Gastroesophageal sphincter (tissue), 4 donors: ENCODE measurements around the gene AHSP. TPM values are rescaled to one million over a fixed set of nuclear protein-coding genes. Genes with fewer than 3 reads are reported as not detected.
"Not testable (repeated sequence)": the region's sequence is repeated elsewhere in the genome, so short reads cannot be mapped to it uniquely, and the experiment has no call there.

Experiments used
- ATAC-seq: fragments of 150-250 bp; one replicate; pipeline ENCODE4 v1.9.1; 2016; ENCODE audit warnings: mild to moderate bottlenecking, moderate library complexity
- H3K27ac ChIP-seq, 4 donors: fragments of 200-600 bp; sonication (generic) in 3 of 4; 1 replicate in 3 of 4; 2 replicates in 1 of 4; pipeline ENCODE4 v1.5.1; 2016 to 2019
- H3K27me3 ChIP-seq: fragments of 200-600 bp; sonication (generic); one replicate; pipeline ENCODE4 v1.5.1; 2019
- H3K36me3 ChIP-seq, 2 donors: fragments of 200-600 bp; sonication (generic); one replicate each; pipeline ENCODE4 v1.5.1; 2019; ENCODE audit warnings: control low read depth in 1 of 2
- H3K4me1 ChIP-seq, 3 donors: fragments of 200-600 bp; sonication (generic); 1 replicate in 2 of 3; 2 replicates in 1 of 3; pipeline ENCODE4 v1.5.1; 2016 to 2019; ENCODE audit warnings: control low read depth in 2 of 3
- H3K4me3 ChIP-seq, 2 donors: fragments of 200-600 bp; sonication (generic); one replicate each; pipeline ENCODE4 v1.5.1; 2019; ENCODE audit warnings: mild to moderate bottlenecking in 1 of 2, moderate library complexity in 1 of 2
- H3K9me3 ChIP-seq, 3 donors: fragments of 200-600 bp; sonication (generic); one replicate each; pipeline ENCODE4 v1.5.1; 2017 to 2019; ENCODE audit warnings: control low read depth in 2 of 3
- CTCF ChIP-seq, 4 experiments: fragments of 200-600 bp in 2 of 4; fragments of 450-650 bp in 2 of 4; sonication (generic) in 1 of 4; IDR thresholded peaks; one replicate each; pipeline ENCODE4 v1.5.1; 2017 to 2019; ENCODE audit warnings: antibody characterized with exemption in 4 of 4, mild to moderate bottlenecking in 2 of 4, moderate library complexity in 2 of 4
- EP300 ChIP-seq: sonication (generic); formaldehyde crosslinking; IDR thresholded peaks from one replicate; pipeline ENCODE4 v1.6.1; 2017; ENCODE audit warnings: antibody characterized with exemption, mild to moderate bottlenecking
- POLR2A ChIP-seq, 2 donors: fragments of 450-650 bp; IDR thresholded peaks; one replicate each; pipeline ENCODE4 v1.6.1; 2017; ENCODE audit warnings: antibody characterized with exemption in 2 of 2, mild to moderate bottlenecking in 2 of 2, moderate library complexity in 1 of 2
- POLR2AphosphoS5 ChIP-seq: sonication (generic); formaldehyde crosslinking; IDR thresholded peaks from one replicate; pipeline ENCODE4 v1.6.1; 2017; ENCODE audit warnings: antibody characterized with exemption
- WGBS, 2 donors: methylation state at CpG; one replicate each; pipeline ENCODE4 v1.1.5; 2018; ENCODE audit warnings: low coverage in 1 of 2; 5-methylcytosine and 5-hydroxymethylcytosine counted together
- total RNA-seq, 4 donors: library from RNA; depleted of rRNA; stranded (reverse); fragments of >200 nt; gene quantifications; one replicate each; pipeline ENCODE4 v1.1.0, GENCODE V29; 2016

AHSP gene
- total RNA-seq, 4 donors from 2014 or later, result not detected

- no peak for ATAC-seq
- Histone ChIP-seq H3K36me3 (no peaks in the 10 kb centered on the region), H3K4me1 (peaks cover 0 to 9% (median 4%) of the 10 kb centered on the region in 3 donors), H3K4me3 (no peak overlapping the region), H3K27me3 (peaks cover 80% of the 10 kb centered on the region), H3K27ac (no peak overlapping the region), H3K9me3 (peaks cover 0 to 9% (median 0%) of the 10 kb centered on the region in 3 donors)
- 46 to 56% methylated on average over 7 to 9 of the region's 9 CpGs for WGBS, 2 donors
- TF ChIP-seq CTCF (IDR thresholded peaks at IDR 0.05), result no peak
- TF ChIP-seq POLR2A (IDR thresholded peaks at IDR 0.05), result no peak
Observed at GRCh38 chr16:31535737-31536136, 8.0 kb downstream of the AHSP start.

- Histone ChIP-seq H3K36me3 (no peaks in the 10 kb centered on the region), H3K4me1 (peaks cover 0 to 9% (median 4%) of the 10 kb centered on the region in 3 donors), H3K27me3 (peaks cover 69% of the 10 kb centered on the region), H3K4me3 (peak overlapping the region in 1 of 2 donors; percentile 49), H3K9me3 (peaks cover 0 to 9% (median 0%) of the 10 kb centered on the region in 3 donors), H3K27ac (no peak overlapping the region)
- WGBS, 2 donors, result 81% methylated on average over 7 of the region's 21 CpGs; no CpG with 5 or more reads in 1 of the 2 donors
- ATAC-seq, result no peak
- TF ChIP-seq CTCF (IDR thresholded peaks at IDR 0.05), result no peak
- TF ChIP-seq EP300, result no peak
- TF ChIP-seq POLR2AphosphoS5, result no peak
- TF ChIP-seq POLR2A (IDR thresholded peaks at IDR 0.05), result no peak
Observed at GRCh38 chr16:31536804-31537361, 9.2 kb downstream of the AHSP start.

DNA sequence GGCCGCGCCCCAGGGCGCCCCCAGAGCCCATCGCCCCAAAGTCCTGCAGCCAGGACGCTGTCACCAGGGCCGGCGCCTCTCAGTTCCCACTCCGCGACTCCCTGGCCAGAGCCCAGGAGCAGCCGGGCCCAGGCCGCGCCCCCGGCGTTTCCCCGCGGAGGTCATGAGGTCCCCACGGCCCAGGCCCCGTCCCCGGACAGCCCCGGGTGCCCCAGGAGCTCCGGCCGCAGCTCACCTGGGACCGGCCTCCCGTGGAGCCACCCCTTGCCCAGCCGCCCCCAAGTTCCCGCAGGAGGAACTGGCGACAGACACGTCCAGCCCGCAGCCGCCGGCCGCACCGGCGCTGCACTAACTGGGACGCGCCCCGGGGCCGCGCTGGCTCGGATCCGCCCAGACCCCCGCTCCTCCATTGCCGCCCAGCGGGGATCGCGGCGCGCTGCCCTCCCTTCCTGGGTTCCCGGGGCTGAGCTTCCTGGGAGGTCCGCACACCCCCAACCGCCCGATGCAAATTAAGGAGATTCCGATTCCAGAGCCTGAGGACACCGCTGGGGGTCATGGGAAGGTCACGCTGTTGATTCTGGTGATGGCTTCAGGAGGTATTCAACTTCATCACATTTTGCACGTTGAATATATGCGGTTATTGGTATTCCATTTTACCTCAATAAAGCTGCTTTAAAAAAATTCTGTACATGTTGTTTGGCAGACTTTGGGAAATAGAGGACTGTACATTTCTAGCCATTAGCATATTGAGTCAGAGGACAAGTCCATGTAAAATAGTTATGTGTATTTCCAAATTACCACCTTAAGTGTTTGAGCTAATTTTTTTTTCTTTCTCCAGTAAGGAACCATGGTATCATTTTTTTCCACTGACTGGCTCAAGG, 9.9 kb downstream of the AHSP start:
- WGBS, 2 donors, result 3 to 38% methylated on average over 2 to 4 of the region's 57 CpGs
- Histone ChIP-seq H3K27ac (peak overlapping the region in 1 of 4 donors; percentile 16), H3K36me3 (no peaks in the 10 kb centered on the region), H3K4me3 (peak overlapping the region in 1 of 2 donors; percentile 49), H3K9me3 (peaks cover 0 to 12% (median 0%) of the 10 kb centered on the region in 3 donors), H3K27me3 (peaks cover 67% of the 10 kb centered on the region), H3K4me1 (peaks cover 0 to 9% (median 4%) of the 10 kb centered on the region in 3 donors)
- no peak for ATAC-seq
- no peak for TF ChIP-seq EP300

DNA sequence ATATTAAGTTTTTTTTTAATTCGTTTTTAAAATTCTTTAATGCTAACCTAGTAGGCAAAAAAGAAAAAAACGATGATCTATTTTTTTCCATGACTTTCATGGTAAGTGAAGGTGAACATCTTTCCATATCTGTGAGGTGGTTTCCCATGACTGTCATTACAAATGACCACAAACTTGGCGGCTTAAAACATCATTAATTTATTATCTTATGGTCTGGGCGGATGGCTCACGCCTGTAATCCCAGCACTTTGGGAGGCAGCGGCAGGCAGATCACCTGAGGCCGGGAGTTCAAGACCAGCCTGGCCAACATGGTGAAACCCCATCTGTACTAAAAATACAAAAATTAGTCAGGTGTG, 10.5 kb downstream of the AHSP start:
- H3K9me3 ChIP-seq, result peaks cover 0 to 16% (median 0%) of the 10 kb centered on the region in 3 donors
- H3K27me3 ChIP-seq, result peaks cover 61% of the 10 kb centered on the region
- H3K27ac ChIP-seq, H3K4me3 ChIP-seq, ATAC-seq, H3K4me1 ChIP-seq, H3K36me3 ChIP-seq: not testable (repeated sequence)
- 67 to 70% methylated on average over 7 of the region's 7 CpGs for WGBS, 2 donors

GRCh38 chr16:31539762-31540161, 12.1 kb downstream of the AHSP start:
- H3K36me3 ChIP-seq, H3K4me3 ChIP-seq, H3K27ac ChIP-seq, ATAC-seq, H3K4me1 ChIP-seq: not testable (repeated sequence)
- H3K9me3 ChIP-seq, result peaks cover 0 to 16% (median 0%) of the 10 kb centered on the region in 3 donors
- WGBS, 2 donors, result 77 to 89% methylated on average over 3 of the region's 4 CpGs
- H3K27me3 ChIP-seq, result peaks cover 46% of the 10 kb centered on the region

GRCh38 chr16:31542763-31543162, 15.1 kb downstream of the AHSP start:
- no peak overlapping the region for H3K4me3 ChIP-seq
- TF ChIP-seq EP300 (no peak), CTCF (IDR thresholded peaks at IDR 0.05) (no peak), POLR2A (IDR thresholded peaks at IDR 0.05) (no peak)
- peaks cover 0 to 2% (median 0%) of the 10 kb centered on the region in 3 donors for H3K4me1 ChIP-seq
- H3K27ac ChIP-seq, result no peak overlapping the region
- H3K9me3 ChIP-seq, result peaks cover 0 to 16% (median 0%) of the 10 kb centered on the region in 3 donors
- 82 to 89% methylated on average over 2 to 4 of the region's 4 CpGs for WGBS, 2 donors
- H3K36me3 ChIP-seq, result no peaks in the 10 kb centered on the region
- ATAC-seq, result no peak
- peaks cover 23% of the 10 kb centered on the region for H3K27me3 ChIP-seq
